GM23338 (cell line): ENCODE results near the gene CCDC12. TPM values are rescaled to one million over a fixed set of nuclear protein-coding genes. Genes with fewer than 3 reads are reported as not detected.
A peak's percentile ranks its signal among the peaks of the same experiment; 100 is the strongest.
"Not testable (repeated sequence)": the region's sequence is repeated elsewhere in the genome, so short reads cannot be mapped to it uniquely, and the experiment has no call there.

Source experiments
- ATAC-seq: fragments of 200-7000 bp; cut with Tn5 transposase; 3 replicates; pipeline ENCODE4 v1.9.1; 2020
- DNase-seq: peaks from one replicate; pipeline ENCODE4 v3.0.0-alpha.2; 2015; ENCODE audit warnings: low spot score
- H2AFZ ChIP-seq: fragments of 200-600 bp; sonication (generic); 2 replicates; pipeline ENCODE4 v1.8.0; 2016; ENCODE audit warnings: antibody characterized with exemption, mild to moderate bottlenecking, moderate library complexity
- H3F3A ChIP-seq: fragments of 200-600 bp; sonication (generic); replicated peaks from 2 replicates; pipeline ENCODE4 v1.8.0; 2017; ENCODE audit warnings: antibody characterized with exemption, mixed run types, low read depth
- H3K27ac ChIP-seq: fragments of 200-600 bp; sonication (generic); 2 replicates; pipeline ENCODE4 v1.6.1; 2016; ENCODE audit warnings: low read depth
- H3K27me3 ChIP-seq: fragments of 200-600 bp; sonication (generic); 2 replicates; pipeline ENCODE4 v1.8.0; 2016; ENCODE audit warnings: mild to moderate bottlenecking, mixed run types, moderate library complexity; ENCODE audit not compliant: insufficient read depth
- H3K36me3 ChIP-seq: fragments of 200-600 bp; sonication (generic); 2 replicates; pipeline ENCODE4 v1.8.0; 2016; ENCODE audit warnings: mild to moderate bottlenecking; ENCODE audit not compliant: insufficient read depth
- H3K4me1 ChIP-seq: fragments of 200-600 bp; sonication (generic); 2 replicates; pipeline ENCODE4 v1.8.0; 2016; ENCODE audit warnings: mild to moderate bottlenecking, moderate library complexity; ENCODE audit not compliant: insufficient read depth
- H3K4me2 ChIP-seq: fragments of 200-600 bp; sonication (generic); 2 replicates; pipeline ENCODE4 v1.7.1; 2017; ENCODE audit warnings: mixed run types
- H3K4me3 ChIP-seq: fragments of 200-600 bp; sonication (generic); 2 replicates; pipeline ENCODE4 v1.6.1; 2016; ENCODE audit warnings: mixed run types
- H3K79me2 ChIP-seq: fragments of 200-600 bp; sonication (generic); replicated peaks from 2 replicates; pipeline ENCODE4 v1.8.0; 2017; ENCODE audit warnings: mild to moderate bottlenecking; ENCODE audit not compliant: insufficient read depth
- H3K9me2 ChIP-seq: fragments of 200-600 bp; sonication (generic); 2 replicates; pipeline ENCODE4 v1.8.0; 2017; ENCODE audit not compliant: insufficient read depth
- H4K20me1 ChIP-seq: fragments of 200-600 bp; sonication (generic); replicated peaks from 2 replicates; pipeline ENCODE4 v1.8.0; 2017; ENCODE audit warnings: mild to moderate bottlenecking; ENCODE audit not compliant: insufficient read depth
- H3K27ac Mint-ChIP-seq: 2 replicates; pipeline ENCODE4 v1.8.0; 2020; ENCODE audit warnings: inconsistent platforms, mild to moderate bottlenecking, moderate library complexity, mixed read lengths
- H3K27me3 Mint-ChIP-seq: 3 replicates; pipeline ENCODE4 v1.8.0; 2022; ENCODE audit warnings: low read depth, mild to moderate bottlenecking, moderate library complexity, mixed read lengths, inconsistent platforms; ENCODE audit not compliant: insufficient read depth, poor library complexity
- H3K36me3 Mint-ChIP-seq: 3 replicates; pipeline ENCODE4 v1.8.0; 2021; ENCODE audit warnings: low read depth, mild to moderate bottlenecking, inconsistent platforms, moderate library complexity, mixed read lengths
- H3K4me1 Mint-ChIP-seq: 3 replicates; pipeline ENCODE4 v1.8.0; 2020; ENCODE audit warnings: mild to moderate bottlenecking, inconsistent platforms, mixed read lengths
- H3K4me3 Mint-ChIP-seq: 3 replicates; pipeline ENCODE4 v1.8.0; 2021; ENCODE audit warnings: moderate library complexity, mild to moderate bottlenecking, inconsistent platforms, mixed read lengths
- H3K9me3 Mint-ChIP-seq: 3 replicates; pipeline ENCODE4 v1.8.0; 2020; ENCODE audit warnings: moderate library complexity, mild to moderate bottlenecking, inconsistent platforms, mixed read lengths
- EZH2phosphoT487 ChIP-seq: fragments of 200-600 bp; sonication (generic); IDR thresholded peaks from one replicate; pipeline ENCODE4 v1.8.1; 2018; ENCODE audit warnings: antibody characterized with exemption; ENCODE audit not compliant: unreplicated experiment
- NANOG ChIP-seq: IDR thresholded peaks from 2 replicates; pipeline ENCODE4 v1.6.1; 2016; ENCODE audit warnings: antibody characterized with exemption, borderline replicate concordance
- POLR2AphosphoS5 ChIP-seq: IDR thresholded peaks from 2 replicates; pipeline ENCODE4 v1.6.1; 2016; ENCODE audit warnings: antibody characterized with exemption, low read depth
- polyA plus RNA-seq: library from polyadenylated mRNA; unstranded; fragments of >200 nt; fragmentation: Nextera tagmentation; extraction: Ambion mirVana; gene quantifications from 2 replicates; pipeline ENCODE4 v1.2.1, GENCODE V29; 2016
- total RNA-seq: library from RNA; depleted of rRNA; stranded (reverse); fragments of >200 nt; shearing (Covaris generic); gene quantifications from 2 replicates; pipeline ENCODE4 v1.2.3, GENCODE V29; 2014
- TF ChIP-seq, protein P1 (sequence below): IDR thresholded peaks from 2 replicates; pipeline ENCODE4 v1.6.1; 2016; ENCODE audit warnings: antibody characterized with exemption
- TF ChIP-seq, protein P2 (sequence below): fragments of 250-450 bp; sonication (Bioruptor Pico); IDR thresholded peaks from 2 replicates; pipeline ENCODE4 v1.5.0; 2020; ENCODE audit warnings: mild to moderate bottlenecking, moderate library complexity

The CCDC12 gene
- total and polyA plus RNA-seq, 2 experiments from 2014 or later: 42.9 to 133 TPM

- not testable (repeated sequence) for H4K20me1 ChIP-seq, H3K4me1 ChIP-seq, H3K36me3 ChIP-seq, H3K4me3 ChIP-seq, H3K27me3 Mint-ChIP-seq, H3K79me2 ChIP-seq, H3K27me3 ChIP-seq, H3K9me3 Mint-ChIP-seq, H3K4me2 ChIP-seq, H2AFZ ChIP-seq, H3K27ac Mint-ChIP-seq, H3F3A ChIP-seq, H3K9me2 ChIP-seq, H3K27ac ChIP-seq, H3K36me3 Mint-ChIP-seq, ATAC-seq, H3K4me3 Mint-ChIP-seq, DNase-seq, H3K4me1 Mint-ChIP-seq
These were observed 65.6 kb downstream of the CCDC12 start for GRCh38 chr3:46910914-46911313.

DNA sequence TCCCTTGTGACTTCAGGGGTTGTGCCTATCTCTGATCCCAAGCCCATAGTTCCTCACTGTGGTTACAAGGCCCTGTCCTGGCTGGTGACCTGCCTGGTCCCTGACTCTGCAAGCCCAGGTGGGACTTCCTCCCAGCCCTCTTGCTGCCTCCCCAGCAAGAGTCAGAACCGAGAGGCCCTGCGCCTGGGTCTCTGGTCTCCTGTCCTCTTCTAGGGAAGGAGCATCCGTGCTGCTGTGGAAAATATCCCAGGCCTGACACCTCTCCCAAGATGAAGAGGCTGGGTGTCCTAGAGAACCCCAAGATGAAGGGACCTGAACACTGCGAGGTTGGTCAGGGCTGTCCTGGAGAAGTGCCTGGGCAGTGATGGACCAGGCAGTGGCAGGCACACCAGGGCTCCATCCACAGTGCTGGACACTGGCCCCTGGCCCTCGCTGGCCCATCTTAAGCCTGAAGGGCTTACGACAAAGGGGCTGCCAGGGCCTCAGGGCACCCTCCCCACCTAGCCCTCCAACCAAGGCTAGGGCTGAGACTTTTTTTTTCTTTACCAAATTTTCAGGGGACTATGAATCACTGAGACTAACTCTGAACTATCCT is 66.3 kb downstream of the CCDC12 start:
- Histone ChIP-seq H2AFZ (no peak overlapping the region; the same call in 1 of the 2 replicates), H3K36me3 (no peaks in the 10 kb centered on the region), H3K4me1 (no peaks in the 10 kb centered on the region), H3F3A (0 out of 2 replicates have a peak, but pooled peaks cover 2% of the 10 kb centered on the region), H3K4me3 (no peak overlapping the region), H3K27ac (no peak overlapping the region), H3K27me3 (no peaks in the 10 kb centered on the region), H3K4me2 (no peak overlapping the region), H4K20me1 (no peaks in the 10 kb centered on the region; the same call in 1 of the 2 replicates), H3K79me2 (no peaks in the 10 kb centered on the region), H3K9me2 (no peaks in the 10 kb centered on the region)
- Mint-ChIP-seq H3K4me3 (no peak overlapping the region), H3K27ac (no peak overlapping the region), H3K27me3 (peaks cover 4% of the 10 kb centered on the region), H3K36me3 (no peaks in the 10 kb centered on the region), H3K9me3 (no peaks in the 10 kb centered on the region), H3K4me1 (peaks cover 2% of the 10 kb centered on the region; the same call in 1 of the 3 replicates)
- DNase-seq (no peak), ATAC-seq (peak; percentile 9; the same call in 1 of the 3 replicates)
- TF ChIP-seq NANOG (no peak), EZH2phosphoT487 (no peak), POLR2AphosphoS5 (no peak)
- TF ChIP-seq, protein P1, sequence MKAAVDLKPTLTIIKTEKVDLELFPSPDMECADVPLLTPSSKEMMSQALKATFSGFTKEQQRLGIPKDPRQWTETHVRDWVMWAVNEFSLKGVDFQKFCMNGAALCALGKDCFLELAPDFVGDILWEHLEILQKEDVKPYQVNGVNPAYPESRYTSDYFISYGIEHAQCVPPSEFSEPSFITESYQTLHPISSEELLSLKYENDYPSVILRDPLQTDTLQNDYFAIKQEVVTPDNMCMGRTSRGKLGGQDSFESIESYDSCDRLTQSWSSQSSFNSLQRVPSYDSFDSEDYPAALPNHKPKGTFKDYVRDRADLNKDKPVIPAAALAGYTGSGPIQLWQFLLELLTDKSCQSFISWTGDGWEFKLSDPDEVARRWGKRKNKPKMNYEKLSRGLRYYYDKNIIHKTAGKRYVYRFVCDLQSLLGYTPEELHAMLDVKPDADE: no peak
- TF ChIP-seq, protein P2, sequence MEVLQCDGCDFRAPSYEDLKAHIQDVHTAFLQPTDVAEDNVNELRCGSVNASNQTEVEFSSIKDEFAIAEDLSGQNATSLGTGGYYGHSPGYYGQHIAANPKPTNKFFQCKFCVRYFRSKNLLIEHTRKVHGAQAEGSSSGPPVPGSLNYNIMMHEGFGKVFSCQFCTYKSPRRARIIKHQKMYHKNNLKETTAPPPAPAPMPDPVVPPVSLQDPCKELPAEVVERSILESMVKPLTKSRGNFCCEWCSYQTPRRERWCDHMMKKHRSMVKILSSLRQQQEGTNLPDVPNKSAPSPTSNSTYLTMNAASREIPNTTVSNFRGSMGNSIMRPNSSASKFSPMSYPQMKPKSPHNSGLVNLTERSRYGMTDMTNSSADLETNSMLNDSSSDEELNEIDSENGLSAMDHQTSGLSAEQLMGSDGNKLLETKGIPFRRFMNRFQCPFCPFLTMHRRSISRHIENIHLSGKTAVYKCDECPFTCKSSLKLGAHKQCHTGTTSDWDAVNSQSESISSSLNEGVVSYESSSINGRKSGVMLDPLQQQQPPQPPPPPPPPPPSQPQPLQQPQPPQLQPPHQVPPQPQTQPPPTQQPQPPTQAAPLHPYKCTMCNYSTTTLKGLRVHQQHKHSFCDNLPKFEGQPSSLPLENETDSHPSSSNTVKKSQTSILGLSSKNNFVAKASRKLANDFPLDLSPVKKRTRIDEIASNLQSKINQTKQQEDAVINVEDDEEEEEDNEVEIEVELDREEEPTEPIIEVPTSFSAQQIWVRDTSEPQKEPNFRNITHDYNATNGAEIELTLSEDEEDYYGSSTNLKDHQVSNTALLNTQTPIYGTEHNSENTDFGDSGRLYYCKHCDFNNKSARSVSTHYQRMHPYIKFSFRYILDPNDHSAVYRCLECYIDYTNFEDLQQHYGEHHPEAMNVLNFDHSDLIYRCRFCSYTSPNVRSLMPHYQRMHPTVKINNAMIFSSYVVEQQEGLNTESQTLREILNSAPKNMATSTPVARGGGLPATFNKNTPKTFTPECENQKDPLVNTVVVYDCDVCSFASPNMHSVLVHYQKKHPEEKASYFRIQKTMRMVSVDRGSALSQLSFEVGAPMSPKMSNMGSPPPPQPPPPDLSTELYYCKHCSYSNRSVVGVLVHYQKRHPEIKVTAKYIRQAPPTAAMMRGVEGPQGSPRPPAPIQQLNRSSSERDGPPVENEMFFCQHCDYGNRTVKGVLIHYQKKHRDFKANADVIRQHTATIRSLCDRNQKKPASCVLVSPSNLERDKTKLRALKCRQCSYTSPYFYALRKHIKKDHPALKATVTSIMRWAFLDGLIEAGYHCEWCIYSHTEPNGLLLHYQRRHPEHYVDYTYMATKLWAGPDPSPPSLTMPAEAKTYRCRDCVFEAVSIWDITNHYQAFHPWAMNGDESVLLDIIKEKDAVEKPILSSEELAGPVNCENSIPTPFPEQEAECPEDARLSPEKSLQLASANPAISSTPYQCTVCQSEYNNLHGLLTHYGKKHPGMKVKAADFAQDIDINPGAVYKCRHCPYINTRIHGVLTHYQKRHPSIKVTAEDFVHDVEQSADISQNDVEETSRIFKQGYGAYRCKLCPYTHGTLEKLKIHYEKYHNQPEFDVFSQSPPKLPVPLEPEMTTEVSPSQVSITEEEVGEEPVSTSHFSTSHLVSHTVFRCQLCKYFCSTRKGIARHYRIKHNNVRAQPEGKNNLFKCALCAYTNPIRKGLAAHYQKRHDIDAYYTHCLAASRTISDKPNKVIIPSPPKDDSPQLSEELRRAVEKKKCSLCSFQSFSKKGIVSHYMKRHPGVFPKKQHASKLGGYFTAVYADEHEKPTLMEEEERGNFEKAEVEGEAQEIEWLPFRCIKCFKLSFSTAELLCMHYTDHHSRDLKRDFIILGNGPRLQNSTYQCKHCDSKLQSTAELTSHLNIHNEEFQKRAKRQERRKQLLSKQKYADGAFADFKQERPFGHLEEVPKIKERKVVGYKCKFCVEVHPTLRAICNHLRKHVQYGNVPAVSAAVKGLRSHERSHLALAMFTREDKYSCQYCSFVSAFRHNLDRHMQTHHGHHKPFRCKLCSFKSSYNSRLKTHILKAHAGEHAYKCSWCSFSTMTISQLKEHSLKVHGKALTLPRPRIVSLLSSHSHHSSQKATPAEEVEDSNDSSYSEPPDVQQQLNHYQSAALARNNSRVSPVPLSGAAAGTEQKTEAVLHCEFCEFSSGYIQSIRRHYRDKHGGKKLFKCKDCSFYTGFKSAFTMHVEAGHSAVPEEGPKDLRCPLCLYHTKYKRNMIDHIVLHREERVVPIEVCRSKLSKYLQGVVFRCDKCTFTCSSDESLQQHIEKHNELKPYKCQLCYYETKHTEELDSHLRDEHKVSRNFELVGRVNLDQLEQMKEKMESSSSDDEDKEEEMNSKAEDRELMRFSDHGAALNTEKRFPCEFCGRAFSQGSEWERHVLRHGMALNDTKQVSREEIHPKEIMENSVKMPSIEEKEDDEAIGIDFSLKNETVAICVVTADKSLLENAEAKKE (CRISPR knock-in tag): no peak
